ENCODE measurements around the gene SLC6A4.

The SLC6A4 gene

GRCh38 chr17:30235386-30236296 lies at the start of gene SLC6A4:
TSS of gene SLC6A4 (minus strand) at chr17:30235697. CDS start at chr17:30221958, 13,739 bp downstream.
- no peak for DNase-seq (ENCODE audit: low read depth in 2 of 2)

- no peak for DNase-seq (ENCODE audit: low read depth in 2 of 2)
Measured at GRCh38 chr17:30279156-30279555, 43.7 kb upstream of the SLC6A4 start.

DNA sequence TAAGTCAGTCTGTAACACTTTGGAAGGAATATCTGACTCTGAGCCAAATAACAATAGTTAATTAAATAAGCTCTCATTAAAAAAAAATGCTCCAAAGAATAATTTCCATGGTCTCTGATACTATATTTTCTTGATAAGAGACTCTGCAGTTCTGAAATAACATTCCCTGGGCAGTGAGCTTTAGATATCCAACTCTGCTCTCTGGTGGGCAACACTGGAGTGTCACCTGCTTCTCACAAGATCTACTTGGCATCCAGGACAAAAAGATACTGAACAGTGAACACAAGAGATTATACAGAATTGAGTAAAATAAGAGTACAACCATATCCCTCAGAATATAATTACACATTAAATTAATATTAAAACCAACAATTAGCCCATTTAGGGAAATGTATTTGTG lies 42.5 kb upstream of the SLC6A4 start:
- DNase-seq (ENCODE audit: low read depth in 2 of 2): no peak

- DNase-seq (ENCODE audit: low read depth in 2 of 2): no peak
Measured at GRCh38 chr17:30275911-30276310, 40.4 kb upstream of the SLC6A4 start.

DNA sequence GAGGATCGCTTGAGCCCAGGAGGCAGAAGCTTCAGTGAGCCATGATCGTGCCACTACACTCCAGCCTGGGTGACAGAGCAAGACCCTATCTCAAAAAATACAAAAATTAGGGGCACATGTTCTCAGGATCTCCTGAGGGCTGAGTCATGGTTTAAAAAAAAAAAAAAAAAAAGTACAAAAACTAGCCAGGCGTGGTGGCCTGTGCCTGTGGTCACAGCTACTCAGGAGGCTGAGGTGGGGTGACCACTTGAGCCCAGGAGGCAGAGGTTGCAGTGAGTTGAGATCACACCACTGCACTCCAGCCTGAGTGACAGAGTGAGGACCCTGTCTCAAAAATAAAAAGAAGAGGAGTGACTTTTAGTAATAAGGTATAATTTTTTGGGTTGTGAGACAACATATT lies 39.4 kb upstream of the SLC6A4 start:
- DNase-seq (ENCODE audit: low read depth in 2 of 2): no peak

GRCh38 chr17:30273373-30273772 lies 37.9 kb upstream of the SLC6A4 start:
- no peak for DNase-seq (ENCODE audit: low read depth in 2 of 2)

DNA sequence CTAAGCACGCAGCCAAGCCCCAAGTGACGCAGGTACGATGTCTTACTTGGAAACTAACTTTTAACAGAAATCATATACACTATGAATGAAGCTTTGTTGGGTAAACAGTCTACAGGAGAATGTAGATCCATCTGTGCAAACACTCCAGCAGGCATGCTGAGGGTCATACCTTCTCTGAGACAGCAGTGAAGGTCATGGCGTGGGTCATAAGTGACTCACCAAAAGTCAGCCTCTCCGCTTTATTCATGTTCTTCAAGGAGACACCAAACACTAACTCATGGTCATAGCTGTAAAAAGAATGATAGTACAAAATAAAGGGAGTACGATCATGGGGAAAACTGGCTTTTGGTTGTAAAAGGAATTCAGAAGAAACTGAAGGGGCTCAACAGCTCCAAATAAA lies 35.6 kb upstream of the SLC6A4 start:
- no peak for DNase-seq (ENCODE audit: low read depth in 2 of 2)

DNA sequence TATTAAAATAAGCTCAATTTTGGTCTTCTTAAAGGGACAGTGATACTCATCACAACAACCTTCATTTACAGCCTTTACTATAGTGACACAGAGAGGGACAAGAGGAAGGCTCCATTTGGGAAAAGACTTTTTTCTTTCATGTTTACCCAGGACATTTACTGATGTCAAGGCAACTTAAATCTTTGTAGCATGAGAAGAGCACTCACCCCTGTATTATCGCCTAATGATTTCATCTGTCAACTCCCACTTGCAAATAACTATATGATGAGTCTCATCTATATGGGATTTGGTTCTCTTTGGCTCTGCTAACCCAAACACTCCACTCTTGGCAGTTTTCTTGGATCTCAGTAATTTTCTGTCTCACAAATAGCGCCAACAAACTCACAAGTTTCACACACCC lies 32.1 kb upstream of the SLC6A4 start:
- DNase-seq (ENCODE audit: low read depth in 2 of 2): no peak

GRCh38 chr17:30263552-30264333 lies 28.2 kb upstream of the SLC6A4 start:
- DNase-seq (ENCODE audit: low read depth in 2 of 2): no peak

DNA sequence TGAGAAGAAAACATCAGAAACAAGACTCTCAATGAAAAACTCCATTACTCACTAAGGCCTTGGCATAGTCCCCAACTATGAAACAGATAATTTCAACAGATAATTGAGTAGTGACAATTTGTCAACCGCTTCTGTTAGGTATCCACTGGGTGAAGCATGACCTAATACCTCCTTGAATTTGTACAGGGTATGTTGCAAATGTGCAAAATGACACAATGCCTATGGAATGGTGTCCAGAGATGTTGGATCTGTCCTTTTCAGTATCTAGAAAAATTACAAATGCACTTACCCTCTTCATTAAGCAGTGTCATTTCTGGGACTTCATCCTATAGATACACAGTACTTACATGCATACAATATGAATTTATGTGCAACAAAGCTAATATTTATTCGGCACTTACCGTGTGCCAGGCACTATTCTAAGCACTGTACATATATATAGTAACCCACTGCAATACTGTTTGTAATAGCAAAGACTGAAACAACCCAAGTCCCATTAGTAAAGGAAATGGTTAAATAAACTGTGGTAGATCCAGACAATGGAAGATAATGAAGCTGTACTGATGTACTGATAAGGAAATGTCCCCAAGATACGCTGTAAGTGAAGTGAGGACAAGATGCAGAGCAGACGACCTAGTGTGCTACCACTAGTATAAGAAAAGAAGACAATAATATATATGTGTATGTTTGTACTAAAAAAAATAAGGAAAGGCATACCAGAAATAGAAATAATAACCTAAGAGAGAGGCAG lies 21.4 kb upstream of the SLC6A4 start:
- DNase-seq (ENCODE audit: low read depth in 2 of 2): no peak

GRCh38 chr17:30254150-30254549 lies 18.7 kb upstream of the SLC6A4 start:
- no peak for DNase-seq (ENCODE audit: low read depth in 2 of 2)

DNA sequence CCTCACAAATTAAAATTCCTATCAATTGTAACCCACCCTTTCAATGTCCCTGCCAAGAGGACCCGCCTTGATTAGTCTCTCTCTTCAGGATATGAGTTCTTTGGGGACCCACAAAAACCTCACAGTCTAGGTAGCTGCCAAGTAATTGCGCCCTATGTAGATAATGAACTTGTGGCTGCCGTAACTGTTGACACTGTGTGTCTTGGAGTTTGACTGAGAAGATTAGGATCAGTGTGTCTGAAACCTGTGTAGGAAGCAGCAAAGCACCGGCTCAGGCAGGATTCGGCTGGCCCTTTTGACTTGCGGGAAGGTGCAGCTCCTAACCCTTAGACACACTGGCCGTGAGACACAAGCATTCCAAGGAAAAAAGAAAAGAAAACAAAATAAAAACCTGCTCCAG lies 17.8 kb upstream of the SLC6A4 start:
- DNase-seq (ENCODE audit: low read depth in 2 of 2): no peak

GRCh38 chr17:30251931-30252330 lies 16.4 kb upstream of the SLC6A4 start:
- DNase-seq (ENCODE audit: low read depth in 2 of 2): no peak

DNA sequence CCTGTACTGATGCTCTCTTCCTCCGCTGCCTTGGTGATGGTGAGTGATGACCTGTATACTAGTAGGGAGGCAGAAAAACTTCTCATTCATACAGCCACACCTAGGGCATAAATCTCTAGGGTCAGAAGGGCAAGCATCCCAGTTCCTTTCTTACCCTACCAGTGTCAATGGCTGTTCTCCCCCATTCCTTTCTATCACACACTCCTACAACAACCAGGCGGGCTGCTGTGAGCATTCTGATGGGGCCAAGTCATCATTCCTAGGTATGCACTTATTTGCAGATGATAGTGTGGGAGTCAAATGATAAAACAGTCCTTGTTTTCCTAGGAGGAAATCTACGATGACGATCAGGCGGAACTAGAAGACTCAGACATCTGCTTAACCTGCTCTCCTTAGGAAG lies 14.0 kb upstream of the SLC6A4 start:
- DNase-seq (ENCODE audit: low read depth in 2 of 2): no peak

DNA sequence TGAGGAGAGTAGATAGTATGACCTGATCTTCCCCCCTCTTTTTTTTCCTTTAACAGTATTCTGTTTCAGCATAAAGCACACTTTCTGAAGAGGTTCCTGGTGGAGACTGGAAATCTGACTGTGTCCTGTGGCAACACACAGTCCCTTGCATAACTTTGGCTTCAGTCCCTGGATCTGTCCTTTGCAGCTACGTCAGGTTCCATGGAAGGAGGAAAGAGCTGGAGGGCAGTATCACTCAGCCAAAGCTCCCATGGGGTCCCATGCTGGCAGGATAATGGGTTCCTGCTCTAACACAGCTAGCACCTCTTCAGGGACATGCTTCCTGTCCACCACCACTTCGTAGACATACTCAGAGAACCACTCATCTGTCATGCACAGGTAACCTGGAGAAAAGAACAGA lies 13.3 kb upstream of the SLC6A4 start:
- no peak for DNase-seq (ENCODE audit: low read depth in 2 of 2)

GRCh38 chr17:30246460-30246859 lies 11.0 kb upstream of the SLC6A4 start:
- no peak for DNase-seq (ENCODE audit: low read depth in 2 of 2)

DNA sequence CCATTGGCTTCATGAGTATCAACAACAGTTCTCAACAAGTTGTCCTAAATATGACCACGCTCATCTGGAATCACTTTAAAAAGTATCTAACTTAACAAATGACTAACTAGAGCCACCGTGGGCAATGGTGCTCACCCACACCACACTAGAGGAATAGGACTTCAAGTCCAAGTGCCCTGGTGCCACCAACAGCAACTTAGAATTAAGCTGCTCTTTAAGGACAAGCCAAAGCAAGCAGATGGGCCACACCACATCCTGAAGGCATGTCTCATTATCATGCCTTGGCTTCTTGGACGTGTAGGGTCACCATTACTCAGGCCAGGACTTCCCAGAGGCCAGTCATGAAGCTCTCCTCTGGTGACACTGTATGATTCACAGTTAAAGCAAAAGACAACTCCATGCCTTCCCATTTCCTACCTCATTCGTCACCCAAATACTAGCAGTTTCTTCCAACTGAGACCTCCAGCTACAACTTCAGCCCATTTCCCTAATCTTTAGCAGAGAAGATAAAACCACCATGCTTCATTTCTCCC lies 9.4 kb upstream of the SLC6A4 start:
- DNase-seq (ENCODE audit: low read depth in 2 of 2): no peak

DNA sequence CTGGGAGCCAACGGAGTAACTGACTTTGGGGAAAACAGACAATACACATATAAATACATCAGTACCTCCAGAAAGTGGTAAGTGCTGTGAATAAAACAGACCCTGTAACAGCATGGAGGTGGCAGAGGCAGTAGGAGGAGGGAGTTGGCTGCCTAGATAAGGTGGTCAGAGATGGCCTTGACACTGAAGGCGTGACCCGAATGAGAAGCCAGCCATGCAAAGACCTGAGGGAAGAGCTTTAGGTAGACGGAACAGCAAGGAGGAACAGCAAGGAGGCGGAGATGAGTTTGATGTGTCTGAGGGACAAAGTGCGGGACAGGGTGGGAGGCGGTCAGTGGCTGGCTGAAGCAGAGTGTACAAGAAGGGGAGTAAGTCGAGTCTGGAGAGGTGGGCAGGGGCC lies 8.1 kb upstream of the SLC6A4 start:
- DNase-seq (ENCODE audit: low read depth in 2 of 2): no peak

DNA sequence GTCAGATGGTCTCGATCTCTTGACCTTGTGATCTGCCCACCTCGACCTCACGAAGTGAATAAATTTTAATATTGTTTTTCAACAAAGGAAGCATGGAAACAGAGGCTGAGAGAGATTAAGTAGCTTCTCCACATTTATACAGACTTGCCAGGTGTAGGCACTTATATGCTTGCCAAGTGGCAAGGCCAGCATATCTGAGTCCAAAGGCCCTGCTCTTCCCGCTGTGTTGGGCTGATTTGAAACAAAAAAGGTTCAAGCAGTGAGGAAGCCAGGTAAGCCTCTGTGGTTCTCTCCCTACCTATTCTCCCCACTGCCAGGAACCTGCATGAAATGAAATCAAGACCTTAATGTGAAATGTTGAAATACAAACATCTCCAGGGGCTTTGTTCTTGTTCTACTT lies 7.5 kb upstream of the SLC6A4 start:
- no peak for DNase-seq (ENCODE audit: low read depth in 2 of 2)

DNA sequence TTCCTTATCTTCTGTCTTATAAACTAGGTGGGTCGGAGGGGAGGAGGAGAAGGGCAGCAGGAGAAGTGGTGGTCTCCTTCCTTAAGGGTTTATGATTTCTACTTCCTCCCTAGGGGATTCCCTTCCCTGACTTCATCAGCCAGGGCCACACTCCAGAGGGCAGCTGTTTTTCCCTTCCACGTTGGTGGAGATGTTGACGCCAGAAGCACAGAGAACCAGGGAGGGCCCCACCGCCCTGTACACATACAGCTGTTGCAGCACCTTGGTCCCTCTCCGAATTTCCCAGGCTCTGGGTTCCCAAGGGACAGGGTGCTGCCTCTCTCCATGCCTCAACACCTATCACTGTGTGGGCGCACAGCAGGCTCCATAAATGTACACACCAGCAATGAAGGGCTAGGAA lies 5.6 kb upstream of the SLC6A4 start:
- no peak for DNase-seq (ENCODE audit: low read depth in 2 of 2)

DNA sequence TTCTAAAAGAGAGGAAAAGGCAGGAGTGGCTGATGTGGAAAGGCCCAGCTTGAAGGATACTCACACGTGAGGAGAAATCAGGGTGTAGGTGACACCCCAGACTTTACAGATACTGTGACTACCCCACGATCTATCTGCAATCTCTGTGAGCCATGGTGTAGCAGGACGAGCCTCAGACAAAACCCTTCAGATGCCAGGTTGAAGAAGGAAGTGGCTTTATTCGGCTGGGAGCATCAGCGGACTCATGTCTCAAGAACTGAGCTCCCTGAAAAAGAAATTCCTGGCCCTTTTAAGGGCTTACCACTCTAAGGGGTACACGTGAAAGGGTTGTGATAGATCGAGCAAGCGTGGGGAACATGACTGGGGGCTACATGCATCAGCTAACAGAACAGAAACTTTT lies 4.7 kb upstream of the SLC6A4 start:
- DNase-seq (ENCODE audit: low read depth in 2 of 2): no peak

GRCh38 chr17:30239089-30239462 lies 3.6 kb upstream of the SLC6A4 start:
- DNase-seq (ENCODE audit: low read depth in 2 of 2): no peak

Data from stimulated activated CD8-positive, alpha-beta memory T cell treated with anti-CD3 and anti-CD28 coated beads, Interleukin-2, amount 100 ng/mL, for 1 hour (primary cell).